Suprapubic skin (tissue), 4 donors: Measurements from ENCODE around the gene METTL9.

Experiments used
- EP300 ChIP-seq: sonication (generic); formaldehyde crosslinking; IDR thresholded peaks from one replicate; pipeline ENCODE4 v1.6.1; 2017; ENCODE audit warnings: antibody characterized with exemption
- POLR2A ChIP-seq, 2 donors: fragments of 450-650 bp; IDR thresholded peaks; one replicate each; pipeline ENCODE4 v1.6.1; 2017; ENCODE audit warnings: antibody characterized with exemption in 2 of 2, mild to moderate bottlenecking in 2 of 2, moderate library complexity in 2 of 2
- POLR2AphosphoS5 ChIP-seq, 3 donors: sonication (generic); formaldehyde crosslinking; IDR thresholded peaks; one replicate each; pipeline ENCODE4 v1.6.1; 2017; ENCODE audit warnings: antibody characterized with exemption in 3 of 3
- TF ChIP-seq, protein P1 (sequence below), 2 donors: fragments of 200-600 bp in 1 of 2; fragments of 450-650 bp in 1 of 2; sonication (generic) in 1 of 2; IDR thresholded peaks; one replicate each; pipeline ENCODE4 v1.5.1; 2016 to 2019; ENCODE audit warnings: antibody characterized with exemption in 2 of 2, mild to moderate bottlenecking in 1 of 2, moderate library complexity in 1 of 2

DNA sequence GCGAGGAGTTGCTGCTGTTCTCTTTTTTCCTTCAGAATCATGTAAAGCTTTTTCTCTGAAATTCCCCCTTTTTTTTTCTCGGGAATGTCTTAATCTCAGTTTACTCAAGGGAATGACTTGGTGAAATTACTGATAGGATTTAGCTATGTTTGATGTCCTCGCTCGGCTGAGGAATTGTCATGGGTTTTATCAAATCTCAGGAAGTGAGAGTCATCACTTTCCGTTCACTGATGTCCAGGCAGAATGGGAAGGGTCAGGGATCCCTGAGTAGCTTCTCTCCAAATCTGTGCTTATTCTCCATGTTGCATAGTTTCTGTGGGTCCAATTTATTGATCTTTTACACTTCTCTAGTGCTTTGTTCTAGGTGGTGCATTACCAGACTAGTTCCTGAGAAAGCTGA lies 46.7 kb downstream of the METTL9 start:
- TF ChIP-seq, protein P1, sequence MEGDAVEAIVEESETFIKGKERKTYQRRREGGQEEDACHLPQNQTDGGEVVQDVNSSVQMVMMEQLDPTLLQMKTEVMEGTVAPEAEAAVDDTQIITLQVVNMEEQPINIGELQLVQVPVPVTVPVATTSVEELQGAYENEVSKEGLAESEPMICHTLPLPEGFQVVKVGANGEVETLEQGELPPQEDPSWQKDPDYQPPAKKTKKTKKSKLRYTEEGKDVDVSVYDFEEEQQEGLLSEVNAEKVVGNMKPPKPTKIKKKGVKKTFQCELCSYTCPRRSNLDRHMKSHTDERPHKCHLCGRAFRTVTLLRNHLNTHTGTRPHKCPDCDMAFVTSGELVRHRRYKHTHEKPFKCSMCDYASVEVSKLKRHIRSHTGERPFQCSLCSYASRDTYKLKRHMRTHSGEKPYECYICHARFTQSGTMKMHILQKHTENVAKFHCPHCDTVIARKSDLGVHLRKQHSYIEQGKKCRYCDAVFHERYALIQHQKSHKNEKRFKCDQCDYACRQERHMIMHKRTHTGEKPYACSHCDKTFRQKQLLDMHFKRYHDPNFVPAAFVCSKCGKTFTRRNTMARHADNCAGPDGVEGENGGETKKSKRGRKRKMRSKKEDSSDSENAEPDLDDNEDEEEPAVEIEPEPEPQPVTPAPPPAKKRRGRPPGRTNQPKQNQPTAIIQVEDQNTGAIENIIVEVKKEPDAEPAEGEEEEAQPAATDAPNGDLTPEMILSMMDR (IDR thresholded peaks at IDR 0.05) = no peak
- TF ChIP-seq POLR2A (IDR thresholded peaks at IDR 0.05) = no peak
- TF ChIP-seq POLR2AphosphoS5 (IDR thresholded peaks at IDR 0.05) = no peak
- no peak for TF ChIP-seq EP300
